Mesendoderm (in vitro differentiated cells): ENCODE data around the gene NXN.
A peak's percentile ranks its signal among the peaks of the same experiment; 100 is the strongest.

ENCODE experiments used
- DNase-seq: peaks from one replicate; pipeline ENCODE4 v3.0.0; 2013
- H2AK5ac ChIP-seq: 2 replicates; pipeline ENCODE4 v1.6.1; 2013; ENCODE audit warnings: low read length, inconsistent platforms
- H2BK120ac ChIP-seq: 2 replicates; pipeline ENCODE4 v1.6.1; 2013; ENCODE audit warnings: low read depth, mild to moderate bottlenecking, low read length, moderate library complexity, mixed read lengths
- H2BK15ac ChIP-seq: replicated peaks from 2 replicates; pipeline ENCODE4 v1.6.1; 2013; ENCODE audit warnings: low read depth, mild to moderate bottlenecking, moderate library complexity
- H2BK5ac ChIP-seq: 2 replicates; pipeline ENCODE4 v1.6.1; 2013; ENCODE audit warnings: low read length, inconsistent platforms
- H3K18ac ChIP-seq: 2 replicates; pipeline ENCODE4 v1.6.1; 2013; ENCODE audit warnings: mild to moderate bottlenecking, low read length, mixed read lengths
- H3K23ac ChIP-seq: one replicate; pipeline ENCODE4 v1.6.1; 2013; ENCODE audit warnings: low read length
- H3K27ac ChIP-seq: 2 replicates; pipeline ENCODE4 v1.5.1; 2013; ENCODE audit warnings: low read depth, mild to moderate bottlenecking, inconsistent platforms, low read length, moderate library complexity
- H3K27me3 ChIP-seq: 2 replicates; pipeline ENCODE4 v1.6.1; 2013; ENCODE audit warnings: low read length, control low read depth, mild to moderate bottlenecking, inconsistent platforms; ENCODE audit not compliant: insufficient read depth, poor library complexity
- H3K36me3 ChIP-seq: 2 replicates; pipeline ENCODE4 v1.6.1; 2013; ENCODE audit warnings: low read length, inconsistent platforms; ENCODE audit not compliant: control insufficient read depth, insufficient read depth
- H3K4ac ChIP-seq: one replicate; pipeline ENCODE4 v1.6.1; 2013; ENCODE audit warnings: low read depth, mild to moderate bottlenecking, low read length, moderate library complexity
- H3K4me1 ChIP-seq: 2 replicates; pipeline ENCODE4 v1.6.1; 2013; ENCODE audit warnings: low read depth, low read length, inconsistent platforms; ENCODE audit not compliant: control insufficient read depth
- H3K4me2 ChIP-seq: 2 replicates; pipeline ENCODE4 v1.6.1; 2013; ENCODE audit warnings: low read length
- H3K4me3 ChIP-seq: 2 replicates; pipeline ENCODE4 v1.5.1; 2013; ENCODE audit warnings: mild to moderate bottlenecking, low read length
- H3K56ac ChIP-seq: one replicate; pipeline ENCODE4 v1.6.1; 2013; ENCODE audit warnings: low read length
- H3K79me1 ChIP-seq: 2 replicates; pipeline ENCODE4 v1.6.1; 2013; ENCODE audit warnings: low read length, inconsistent platforms
- H3K79me2 ChIP-seq: 2 replicates; pipeline ENCODE4 v1.6.1; 2013; ENCODE audit warnings: mild to moderate bottlenecking, low read length; ENCODE audit not compliant: control insufficient read depth, insufficient read depth
- H3K9ac ChIP-seq: 2 replicates; pipeline ENCODE4 v1.6.1; 2013; ENCODE audit warnings: low read length, inconsistent platforms
- H4K5ac ChIP-seq: one replicate; pipeline ENCODE4 v1.6.1; 2013; ENCODE audit warnings: low read length
- H4K8ac ChIP-seq: one replicate; pipeline ENCODE4 v1.6.1; 2013; ENCODE audit warnings: low read depth, mild to moderate bottlenecking, control low read depth, low read length, moderate library complexity
- WGBS: extraction: QIAGEN DNeasy Blood & Tissue Kit; methylation state at CpG from one replicate; pipeline ENCODE4 v1.1.7; 2013; ENCODE audit warnings: low lambda C conversion rate, missing lambda C conversion rate; ENCODE audit not compliant: insufficient coverage; ENCODE audit errors: extremely low coverage; 5-methylcytosine and 5-hydroxymethylcytosine counted together

NXN gene

GRCh38 chr17:892958-893357 is 86.6 kb downstream of the NXN start:
- H2BK120ac ChIP-seq, result no peak overlapping the region
- H4K5ac ChIP-seq, result no peak overlapping the region
- peaks cover 67% of the 10 kb centered on the region for H3K79me2 ChIP-seq
- no peak overlapping the region for H2BK15ac ChIP-seq
- H3K4me3 ChIP-seq, result no peak overlapping the region
- H3K79me1 ChIP-seq, result peaks cover 33% of the 10 kb centered on the region
- H3K23ac ChIP-seq, result no peak overlapping the region
- no peak overlapping the region for H4K8ac ChIP-seq
- no peak overlapping the region for H3K4me2 ChIP-seq
- H3K4me1 ChIP-seq, result peaks cover under 1% of the 10 kb centered on the region
- H3K27me3 ChIP-seq, result no peaks in the 10 kb centered on the region
- no peak overlapping the region for H3K56ac ChIP-seq
- no peak overlapping the region for H3K18ac ChIP-seq
- no peak overlapping the region for H3K27ac ChIP-seq
- H3K36me3 ChIP-seq, result no peaks in the 10 kb centered on the region
- H2BK5ac ChIP-seq, result no peak overlapping the region
- no peak overlapping the region for H2AK5ac ChIP-seq
- no peak overlapping the region for H3K4ac ChIP-seq
- no CpG with 5 or more reads among the region's 8 CpGs for WGBS
- no peak for DNase-seq
- H3K9ac ChIP-seq, result no peak overlapping the region

GRCh38 chr17:888998-889441 is 90.6 kb downstream of the NXN start:
- no peak for DNase-seq

GRCh38 chr17:887551-888209 is 91.9 kb downstream of the NXN start:
- H3K4me1 ChIP-seq, result peaks cover 3% of the 10 kb centered on the region
- H3K79me2 ChIP-seq, result peaks cover 74% of the 10 kb centered on the region
- no peak overlapping the region for H3K9ac ChIP-seq
- H3K27me3 ChIP-seq, result no peaks in the 10 kb centered on the region
- no peak overlapping the region for H3K27ac ChIP-seq
- peak overlapping the region; percentile 57 for H3K56ac ChIP-seq
- no peak overlapping the region for H3K18ac ChIP-seq
- no peak overlapping the region for H2BK120ac ChIP-seq
- WGBS, result no CpG with 5 or more reads among the region's 21 CpGs
- H2BK15ac ChIP-seq, result no peak overlapping the region
- H2AK5ac ChIP-seq, result no peak overlapping the region
- peaks cover 39% of the 10 kb centered on the region for H3K79me1 ChIP-seq
- no peak overlapping the region for H4K5ac ChIP-seq
- no peak overlapping the region for H2BK5ac ChIP-seq
- H3K36me3 ChIP-seq, result no peaks in the 10 kb centered on the region
- H3K4me3 ChIP-seq, result no peak overlapping the region
- no peak overlapping the region for H4K8ac ChIP-seq
- no peak overlapping the region for H3K4me2 ChIP-seq
- H3K4ac ChIP-seq, result no peak overlapping the region
- no peak overlapping the region for H3K23ac ChIP-seq
- DNase-seq, result no peak

More at GRCh38 chr17:888998-889441, 90.6 kb downstream of the NXN start:
- WGBS, result no CpG with 5 or more reads among the region's 12 CpGs
- no peak overlapping the region for H3K9ac ChIP-seq
- H3K18ac ChIP-seq, result no peak overlapping the region
- H3K4me3 ChIP-seq, result no peak overlapping the region
- H2BK15ac ChIP-seq, result no peak overlapping the region
- no peaks in the 10 kb centered on the region for H3K36me3 ChIP-seq
- H4K5ac ChIP-seq, result no peak overlapping the region
- H3K23ac ChIP-seq, result no peak overlapping the region
- no peak overlapping the region for H3K56ac ChIP-seq
- peaks cover 72% of the 10 kb centered on the region for H3K79me2 ChIP-seq
- no peak overlapping the region for H3K4ac ChIP-seq
- peaks cover 39% of the 10 kb centered on the region for H3K79me1 ChIP-seq
- no peaks in the 10 kb centered on the region for H3K27me3 ChIP-seq
- H4K8ac ChIP-seq, result no peak overlapping the region
- H2AK5ac ChIP-seq, result no peak overlapping the region
- no peak overlapping the region for H2BK120ac ChIP-seq
- H3K4me1 ChIP-seq, result no peaks in the 10 kb centered on the region
- H2BK5ac ChIP-seq, result no peak overlapping the region
- no peak overlapping the region for H3K4me2 ChIP-seq
- no peak overlapping the region for H3K27ac ChIP-seq

GRCh38 chr17:885971-886571 is 93.5 kb downstream of the NXN start:
- H3K23ac ChIP-seq, result no peak overlapping the region
- no peaks in the 10 kb centered on the region for H3K36me3 ChIP-seq
- no peak overlapping the region for H4K8ac ChIP-seq
- H4K5ac ChIP-seq, result no peak overlapping the region
- no peak overlapping the region for H2AK5ac ChIP-seq
- H2BK5ac ChIP-seq, result no peak overlapping the region
- peaks cover 38% of the 10 kb centered on the region for H3K79me1 ChIP-seq
- no peaks in the 10 kb centered on the region for H3K27me3 ChIP-seq
- H3K79me2 ChIP-seq, result peaks cover 70% of the 10 kb centered on the region
- no peak overlapping the region for H2BK15ac ChIP-seq
- DNase-seq, result no peak
- H3K9ac ChIP-seq, result no peak overlapping the region
- H3K18ac ChIP-seq, result no peak overlapping the region
- no peak overlapping the region for H3K27ac ChIP-seq
- no peak overlapping the region for H3K4ac ChIP-seq
- no CpG with 5 or more reads among the region's 18 CpGs for WGBS
- peaks cover 6% of the 10 kb centered on the region for H3K4me1 ChIP-seq
- H3K4me2 ChIP-seq, result no peak overlapping the region
- no peak overlapping the region for H3K4me3 ChIP-seq
- H3K56ac ChIP-seq, result no peak overlapping the region
- no peak overlapping the region for H2BK120ac ChIP-seq

GRCh38 chr17:883586-883962 is 96.0 kb downstream of the NXN start:
- Histone ChIP-seq H3K79me2 (peaks cover 59% of the 10 kb centered on the region), H3K18ac (no peak overlapping the region), H3K4me3 (no peak overlapping the region), H3K36me3 (no peaks in the 10 kb centered on the region), H2BK120ac (no peak overlapping the region), H2BK5ac (no peak overlapping the region), H3K4ac (no peak overlapping the region), H3K27ac (no peak overlapping the region), H3K79me1 (peaks cover 33% of the 10 kb centered on the region), H3K4me1 (peaks cover 16% of the 10 kb centered on the region), H3K27me3 (no peaks in the 10 kb centered on the region), H4K8ac (no peak overlapping the region), H3K23ac (no peak overlapping the region), H2BK15ac (no peak overlapping the region), H3K56ac (peak overlapping the region; percentile 44), H4K5ac (no peak overlapping the region), H2AK5ac (no peak overlapping the region), H3K4me2 (no peak overlapping the region), H3K9ac (peak overlapping the region; percentile 32)
- WGBS, result no CpG with 5 or more reads among the region's 12 CpGs
- no peak for DNase-seq
